ENCODE results near the gene SRP72. TPM values are rescaled to one million over a fixed set of nuclear protein-coding genes. Genes with fewer than 3 reads are reported as not detected.
A peak's percentile ranks its signal among the peaks of the same experiment; 100 is the strongest.

Gene SRP72
- total and polyA plus RNA-seq, 2 donors (not counting 1 experiment from before 2014, with no cell fraction given) = 51.9 to 111 TPM

DNA sequence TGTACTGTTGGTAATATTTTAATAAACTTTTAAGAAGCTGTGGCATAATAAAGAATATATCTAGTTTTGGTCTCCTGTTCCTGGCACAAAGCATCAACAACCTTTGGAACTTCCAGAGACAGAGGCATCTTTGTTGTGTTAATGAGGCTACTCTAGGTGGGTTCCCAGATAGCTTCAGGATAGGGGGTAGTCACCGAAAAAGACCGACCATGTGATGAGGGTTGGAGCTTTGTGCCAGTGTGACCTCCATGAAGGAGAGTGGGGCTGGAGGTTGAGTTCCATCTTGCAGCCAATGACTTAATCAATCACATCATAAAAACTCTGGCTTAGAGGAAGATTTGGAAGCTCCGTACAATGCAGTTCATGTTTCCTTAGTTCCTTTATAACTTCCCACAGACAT, 41.9 kb upstream of the SRP72 start:
- CTCF ChIA-PET = interaction anchor here (0.6 to 6.9 kb wide), 19 partner anchors 10 to 477 kb away, joined by 3 to 130 read pairs (median 5); partner anchors contain the start of genes AASDH, CEP135, PAICS and PPAT
- WGBS (ENCODE audit: insufficient coverage) = 71% methylated on average over 1 of the region's 3 CpGs
- H3K9me3 Mint-ChIP-seq (ENCODE audit: insufficient read depth) = no peaks in the 10 kb centered on the region
- no peaks in the 10 kb centered on the region for H3K27me3 Mint-ChIP-seq
- no peak overlapping the region for H3K27ac Mint-ChIP-seq
- DNase-seq = peak; percentile 5
- peaks cover 9% of the 10 kb centered on the region for H3K4me1 Mint-ChIP-seq
- Histone ChIP-seq H3K79me2 (ENCODE audit: control insufficient read depth, insufficient read depth, low read length) (peaks cover 69% of the 10 kb centered on the region), H3K4me1 (ENCODE audit: control insufficient read depth in 2 of 2, insufficient read depth in 2 of 2, low read length in 2 of 2) (no peaks in the 10 kb centered on the region), H3K27me3 (replicated peaks in 1 of 4; ENCODE audit: control extremely low read depth in 1 of 4, control insufficient read depth in 3 of 4, insufficient read depth in 4 of 4, low read length in 3 of 4) (no peaks in the 10 kb centered on the region), H4K20me1 (ENCODE audit: control insufficient read depth, insufficient read depth, low read length, poor library complexity, severe bottlenecking) (no peaks in the 10 kb centered on the region), H3K9ac (ENCODE audit: low read length) (no peak overlapping the region), H3K4me2 (replicated peaks; ENCODE audit: low read depth, low read length, poor library complexity, severe bottlenecking) (no peak overlapping the region), H3K27ac (ENCODE audit: low read length in 2 of 2) (no peak overlapping the region), H3K4me3 (ENCODE audit: control extremely low read depth in 1 of 5, extremely low read depth in 1 of 5, insufficient read depth in 1 of 5, low read depth in 2 of 5, low read length in 4 of 5) (no peak overlapping the region), H3K36me3 (replicated peaks in 1 of 2; ENCODE audit: control extremely low read depth in 1 of 2, control insufficient read depth in 1 of 2, extremely low read depth in 1 of 2, insufficient read depth in 2 of 2, low read length in 1 of 2) (no peaks in the 10 kb centered on the region), H3K9me3 (ENCODE audit: control extremely low read depth in 1 of 3, control insufficient read depth in 2 of 3, insufficient read depth in 1 of 3, low read length in 2 of 3) (no peaks in the 10 kb centered on the region), H2AFZ (ENCODE audit: insufficient read depth, low read depth, low read length, poor library complexity, severe bottlenecking) (no peak overlapping the region)
- intact Hi-C loops (cut with micrococcal nuclease) = loop anchor here (1.0 kb wide), 3 partner anchors 119 to 411 kb away; no protein-coding TSS in a partner anchor
- no peak for ATAC-seq (ENCODE audit: low read depth)
- no peak overlapping the region for H3K4me3 Mint-ChIP-seq
- TF ChIP-seq, protein P1, sequence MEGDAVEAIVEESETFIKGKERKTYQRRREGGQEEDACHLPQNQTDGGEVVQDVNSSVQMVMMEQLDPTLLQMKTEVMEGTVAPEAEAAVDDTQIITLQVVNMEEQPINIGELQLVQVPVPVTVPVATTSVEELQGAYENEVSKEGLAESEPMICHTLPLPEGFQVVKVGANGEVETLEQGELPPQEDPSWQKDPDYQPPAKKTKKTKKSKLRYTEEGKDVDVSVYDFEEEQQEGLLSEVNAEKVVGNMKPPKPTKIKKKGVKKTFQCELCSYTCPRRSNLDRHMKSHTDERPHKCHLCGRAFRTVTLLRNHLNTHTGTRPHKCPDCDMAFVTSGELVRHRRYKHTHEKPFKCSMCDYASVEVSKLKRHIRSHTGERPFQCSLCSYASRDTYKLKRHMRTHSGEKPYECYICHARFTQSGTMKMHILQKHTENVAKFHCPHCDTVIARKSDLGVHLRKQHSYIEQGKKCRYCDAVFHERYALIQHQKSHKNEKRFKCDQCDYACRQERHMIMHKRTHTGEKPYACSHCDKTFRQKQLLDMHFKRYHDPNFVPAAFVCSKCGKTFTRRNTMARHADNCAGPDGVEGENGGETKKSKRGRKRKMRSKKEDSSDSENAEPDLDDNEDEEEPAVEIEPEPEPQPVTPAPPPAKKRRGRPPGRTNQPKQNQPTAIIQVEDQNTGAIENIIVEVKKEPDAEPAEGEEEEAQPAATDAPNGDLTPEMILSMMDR (IDR thresholded peaks at IDR 0.05) = no peak
- no peak for TF ChIP-seq EZH2 (IDR thresholded peaks at IDR 0.05; ENCODE audit: borderline replicate concordance, insufficient read depth, low read depth, low read length, poor library complexity, severe bottlenecking)
- POLR2A ChIA-PET = no interaction called here

DNA sequence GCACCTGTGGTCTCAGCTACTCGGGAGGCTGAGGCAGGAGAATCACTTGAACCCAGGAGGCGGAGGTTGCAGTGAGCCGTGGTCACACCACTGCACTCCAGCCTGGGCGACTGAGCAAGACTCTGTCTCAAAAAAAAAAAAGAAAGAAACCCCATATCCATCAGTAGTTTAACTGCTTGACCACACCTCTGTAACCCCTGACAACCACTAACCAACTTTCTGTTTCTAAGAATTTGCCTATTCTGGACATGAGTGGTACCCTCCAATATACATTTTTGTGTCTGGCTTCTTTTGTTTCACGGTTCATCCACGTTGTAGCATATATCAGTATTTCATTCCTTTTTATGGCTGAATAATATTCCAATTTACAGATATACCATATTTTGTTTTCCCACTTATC, 41.1 kb upstream of the SRP72 start:
- ATAC-seq (ENCODE audit: low read depth) = no peak
- Mint-ChIP-seq H3K4me1 (peaks cover 9% of the 10 kb centered on the region), H3K27ac (no peak overlapping the region), H3K9me3 (ENCODE audit: insufficient read depth) (no peaks in the 10 kb centered on the region), H3K27me3 (no peaks in the 10 kb centered on the region), H3K4me3 (no peak overlapping the region)
- H3K27me3 ChIP-seq (replicated peaks in 1 of 4; ENCODE audit: control extremely low read depth in 1 of 4, control insufficient read depth in 3 of 4, insufficient read depth in 4 of 4, low read length in 3 of 4) = no peaks in the 10 kb centered on the region
- no peak for TF ChIP-seq EZH2 (IDR thresholded peaks at IDR 0.05; ENCODE audit: borderline replicate concordance, insufficient read depth, low read depth, low read length, poor library complexity, severe bottlenecking)
- TF ChIP-seq, protein P1 (IDR thresholded peaks at IDR 0.05) = no peak
- intact Hi-C loops (cut with micrococcal nuclease) = no loop called here
- H3K36me3 ChIP-seq (replicated peaks in 1 of 2; ENCODE audit: control extremely low read depth in 1 of 2, control insufficient read depth in 1 of 2, extremely low read depth in 1 of 2, insufficient read depth in 2 of 2, low read length in 1 of 2) = no peaks in the 10 kb centered on the region
- no peaks in the 10 kb centered on the region for H3K9me3 ChIP-seq (ENCODE audit: control extremely low read depth in 1 of 3, control insufficient read depth in 2 of 3, insufficient read depth in 1 of 3, low read length in 2 of 3)
- no peak overlapping the region for H3K4me2 ChIP-seq (replicated peaks; ENCODE audit: low read depth, low read length, poor library complexity, severe bottlenecking)
- 71% methylated on average over 3 of the region's 6 CpGs for WGBS (ENCODE audit: insufficient coverage)
- POLR2A ChIA-PET = no interaction called here
- no peak overlapping the region for H3K9ac ChIP-seq (ENCODE audit: low read length)
- no peak overlapping the region for H3K27ac ChIP-seq (ENCODE audit: low read length in 2 of 2)
- no peak for DNase-seq
- no peaks in the 10 kb centered on the region for H3K4me1 ChIP-seq (ENCODE audit: control insufficient read depth in 2 of 2, insufficient read depth in 2 of 2, low read length in 2 of 2)
- H2AFZ ChIP-seq (ENCODE audit: insufficient read depth, low read depth, low read length, poor library complexity, severe bottlenecking) = no peak overlapping the region
- CTCF ChIA-PET = interaction anchor here (0.6 to 6.9 kb wide), 13 partner anchors 9 to 411 kb away, joined by 3 to 130 read pairs (median 5); partner anchors contain the start of genes AASDH, PAICS and PPAT
- H4K20me1 ChIP-seq (ENCODE audit: control insufficient read depth, insufficient read depth, low read length, poor library complexity, severe bottlenecking) = no peaks in the 10 kb centered on the region
- no peak overlapping the region for H3K4me3 ChIP-seq (ENCODE audit: control extremely low read depth in 1 of 5, extremely low read depth in 1 of 5, insufficient read depth in 1 of 5, low read depth in 2 of 5, low read length in 4 of 5)
- H3K79me2 ChIP-seq (ENCODE audit: control insufficient read depth, insufficient read depth, low read length) = peaks cover 71% of the 10 kb centered on the region
